Hepatocyte (in vitro differentiated cells): Measurements from ENCODE around the gene PCNP. TPM values are rescaled to one million over a fixed set of nuclear protein-coding genes. Genes with fewer than 3 reads are reported as not detected.

Experiments
- DNase-seq: peaks from one replicate; pipeline ENCODE4 v3.0.0-alpha.2; 2016; ENCODE audit warnings: low spot score
- H2AFZ ChIP-seq: fragments of 200-600 bp; sonication (generic); 2 replicates; pipeline ENCODE4 v1.6.0; 2016; ENCODE audit warnings: antibody characterized with exemption, mild to moderate bottlenecking
- H3K27ac ChIP-seq: fragments of 200-600 bp; sonication (generic); 2 replicates; pipeline ENCODE4 v1.5.1; 2016; ENCODE audit warnings: mild to moderate bottlenecking
- H3K27me3 ChIP-seq: fragments of 200-600 bp; sonication (generic); 2 replicates; pipeline ENCODE4 v1.6.1; 2016
- H3K36me3 ChIP-seq: fragments of 200-600 bp; sonication (generic); replicated peaks from 2 replicates; pipeline ENCODE4 v1.5.1; 2016; ENCODE audit warnings: low read depth; ENCODE audit not compliant: insufficient read depth
- H3K4me1 ChIP-seq: fragments of 200-600 bp; sonication (generic); 2 replicates; pipeline ENCODE4 v1.5.1; 2016; ENCODE audit warnings: mild to moderate bottlenecking, moderate library complexity; ENCODE audit not compliant: insufficient read depth
- H3K4me2 ChIP-seq: fragments of 200-600 bp; sonication (generic); 2 replicates; pipeline ENCODE4 v1.6.0; 2016
- H3K4me3 ChIP-seq: fragments of 200-600 bp; sonication (generic); 2 replicates; pipeline ENCODE4 v1.5.1; 2016; ENCODE audit warnings: mild to moderate bottlenecking
- H3K79me2 ChIP-seq: fragments of 200-600 bp; sonication (generic); 2 replicates; pipeline ENCODE4 v1.6.0; 2017; ENCODE audit warnings: mild to moderate bottlenecking
- H3K9me2 ChIP-seq: fragments of 200-600 bp; sonication (generic); replicated peaks from 2 replicates; pipeline ENCODE4 v1.6.0; 2017; ENCODE audit warnings: mild to moderate bottlenecking; ENCODE audit not compliant: insufficient read depth
- H3K9me3 ChIP-seq: fragments of 200-600 bp; sonication (generic); 2 replicates; pipeline ENCODE4 v1.5.1; 2016; ENCODE audit warnings: low read depth, mild to moderate bottlenecking
- H4K20me1 ChIP-seq: fragments of 200-600 bp; sonication (generic); 2 replicates; pipeline ENCODE4 v1.6.0; 2016; ENCODE audit warnings: mild to moderate bottlenecking; ENCODE audit not compliant: insufficient read depth, poor library complexity, severe bottlenecking
- EZH2 ChIP-seq: fragments of 200-600 bp; sonication (generic); IDR thresholded peaks from 2 replicates; pipeline ENCODE4 v1.6.1; 2016; ENCODE audit warnings: antibody characterized with exemption, mild to moderate bottlenecking, borderline replicate concordance
- EZH2phosphoT487 ChIP-seq: fragments of 200-600 bp; sonication (generic); IDR thresholded peaks from one replicate; pipeline ENCODE4 v1.6.1; 2018; ENCODE audit warnings: antibody characterized with exemption, mild to moderate bottlenecking, low read depth, moderate library complexity; ENCODE audit not compliant: unreplicated experiment, severe bottlenecking
- WGBS: methylation state at CpG from one replicate; pipeline ENCODE4 v1.1.6; 2016; ENCODE audit warnings: low lambda C conversion rate; ENCODE audit errors: missing lambda C conversion rate; 5-methylcytosine and 5-hydroxymethylcytosine counted together
- polyA plus RNA-seq: library from polyadenylated mRNA; unstranded; fragments of >200 nt; fragmentation: Nextera tagmentation; extraction: Ambion mirVana; gene quantifications from 2 replicates; pipeline ENCODE4 v1.2.1, GENCODE V29; 2016
- small RNA-seq: library from RNA; depleted of rRNA; stranded (forward); fragments of <200 nt; gene quantifications from one replicate; pipeline ENCODE3, GENCODE V24; 2014
- total RNA-seq: library from RNA; depleted of rRNA; stranded (reverse); fragments of >200 nt; gene quantifications from 2 replicates; pipeline ENCODE4 v1.2.3, GENCODE V29; 2014
- TF ChIP-seq, protein P1 (sequence below): fragments of 200-600 bp; sonication (generic); IDR thresholded peaks from 2 replicates; pipeline ENCODE4 v1.5.1; 2016; ENCODE audit warnings: antibody characterized with exemption, mild to moderate bottlenecking; ENCODE audit not compliant: poor library complexity

The PCNP gene
- total and polyA plus RNA-seq, 2 experiments from 2014 or later: 86.4 to 133 TPM

- no peak for DNase-seq
- Histone ChIP-seq H3K4me3 (no peak overlapping the region), H3K9me3 (no peaks in the 10 kb centered on the region), H3K4me2 (no peak overlapping the region), H4K20me1 (no peaks in the 10 kb centered on the region), H3K27me3 (no peaks in the 10 kb centered on the region), H3K36me3 (no peaks in the 10 kb centered on the region), H3K79me2 (no peaks in the 10 kb centered on the region), H3K4me1 (peaks cover 10% of the 10 kb centered on the region), H3K27ac (no peak overlapping the region), H3K9me2 (no peaks in the 10 kb centered on the region), H2AFZ (no peak overlapping the region)
- WGBS: 88% methylated on average over 3 of the region's 3 CpGs
- TF ChIP-seq, protein P1, sequence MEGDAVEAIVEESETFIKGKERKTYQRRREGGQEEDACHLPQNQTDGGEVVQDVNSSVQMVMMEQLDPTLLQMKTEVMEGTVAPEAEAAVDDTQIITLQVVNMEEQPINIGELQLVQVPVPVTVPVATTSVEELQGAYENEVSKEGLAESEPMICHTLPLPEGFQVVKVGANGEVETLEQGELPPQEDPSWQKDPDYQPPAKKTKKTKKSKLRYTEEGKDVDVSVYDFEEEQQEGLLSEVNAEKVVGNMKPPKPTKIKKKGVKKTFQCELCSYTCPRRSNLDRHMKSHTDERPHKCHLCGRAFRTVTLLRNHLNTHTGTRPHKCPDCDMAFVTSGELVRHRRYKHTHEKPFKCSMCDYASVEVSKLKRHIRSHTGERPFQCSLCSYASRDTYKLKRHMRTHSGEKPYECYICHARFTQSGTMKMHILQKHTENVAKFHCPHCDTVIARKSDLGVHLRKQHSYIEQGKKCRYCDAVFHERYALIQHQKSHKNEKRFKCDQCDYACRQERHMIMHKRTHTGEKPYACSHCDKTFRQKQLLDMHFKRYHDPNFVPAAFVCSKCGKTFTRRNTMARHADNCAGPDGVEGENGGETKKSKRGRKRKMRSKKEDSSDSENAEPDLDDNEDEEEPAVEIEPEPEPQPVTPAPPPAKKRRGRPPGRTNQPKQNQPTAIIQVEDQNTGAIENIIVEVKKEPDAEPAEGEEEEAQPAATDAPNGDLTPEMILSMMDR: no peak
- TF ChIP-seq EZH2phosphoT487: no peak
- no peak for TF ChIP-seq EZH2
Observed at GRCh38 chr3:101642441-101642840, 68.5 kb downstream of the PCNP start.

- TF ChIP-seq EZH2: no peak
- TF ChIP-seq EZH2phosphoT487: no peak
- TF ChIP-seq, protein P1: no peak
- Histone ChIP-seq H3K27me3 (no peaks in the 10 kb centered on the region), H3K36me3 (no peaks in the 10 kb centered on the region), H3K4me1 (peaks cover 10% of the 10 kb centered on the region), H3K4me2 (no peak overlapping the region), H2AFZ (no peak overlapping the region), H3K4me3 (no peak overlapping the region), H3K9me2 (no peaks in the 10 kb centered on the region), H4K20me1 (no peaks in the 10 kb centered on the region), H3K79me2 (no peaks in the 10 kb centered on the region), H3K9me3 (no peaks in the 10 kb centered on the region), H3K27ac (no peak overlapping the region)
- no peak for DNase-seq
- WGBS: 81% methylated on average over 8 of the region's 8 CpGs
Observed at GRCh38 chr3:101643009-101643844, 69.2 kb downstream of the PCNP start.

Small RNA genes lying within 50 kb of the gene (small RNA-seq; reads per million reads assigned to genes)
- gene RF00019 (not detected), gene RNU6-1256P (not detected)

Other genes with a start within 250 kb of the PCNP start
- 32.4 and 40.9 TPM in 2 replicates for gene SENP7, start 61.0 kb upstream of the PCNP start, total RNA-seq
- 7.7 and 10.1 TPM in 2 replicates for gene SENP7, start 61.0 kb upstream of the PCNP start, polyA plus RNA-seq
- 36.9 and 42.0 TPM in 2 replicates for gene TRMT10C, start 12.3 kb upstream of the PCNP start, total RNA-seq
- 27.9 and 37.9 TPM in 2 replicates for gene TRMT10C, start 12.3 kb upstream of the PCNP start, polyA plus RNA-seq
- gene ZBTB11, start 103.0 kb downstream of the PCNP start, total RNA-seq: 19.0 and 20.1 TPM in 2 replicates
- gene ZBTB11, start 103.0 kb downstream of the PCNP start, polyA plus RNA-seq: 4.9 and 5.1 TPM in 2 replicates
- 1,543 and 1,615 TPM in 2 replicates for gene RPL24, start 112.5 kb downstream of the PCNP start, total RNA-seq
- gene RPL24, start 112.5 kb downstream of the PCNP start, polyA plus RNA-seq: 346 and 401 TPM in 2 replicates
- 9.0 and 12.1 TPM in 2 replicates for gene CEP97, start 150.4 kb downstream of the PCNP start, total RNA-seq
- gene CEP97, start 150.4 kb downstream of the PCNP start, polyA plus RNA-seq: 2.4 and 4.1 TPM in 2 replicates
- 5.1 and 5.9 TPM in 2 replicates for gene NXPE3, start 205.0 kb downstream of the PCNP start, total RNA-seq
- gene NXPE3, start 205.0 kb downstream of the PCNP start, polyA plus RNA-seq: 5.8 and 5.9 TPM in 2 replicates